HG03378 (cell line): Measurements from ENCODE around the gene LCE1A.

ENCODE experiments used
- ATAC-seq: cut with Tn5 transposase; IDR thresholded peaks from one replicate; pipeline ENCODE4 v1.9.1; 2021; ENCODE audit warnings: mild to moderate bottlenecking, moderate library complexity; ENCODE audit not compliant: unreplicated experiment

The LCE1A gene

GRCh38 chr1:152827173-152827572, at the start of gene LCE1A:
Gene LCE1A, plus strand, starts transcription at chr1:152827473. Its CDS starts 0 bp downstream, at chr1:152827473.
- no peak for ATAC-seq

GRCh38 chr1:152777510-152778137, 49.6 kb upstream of the LCE1A start:
- ATAC-seq: no peak

DNA sequence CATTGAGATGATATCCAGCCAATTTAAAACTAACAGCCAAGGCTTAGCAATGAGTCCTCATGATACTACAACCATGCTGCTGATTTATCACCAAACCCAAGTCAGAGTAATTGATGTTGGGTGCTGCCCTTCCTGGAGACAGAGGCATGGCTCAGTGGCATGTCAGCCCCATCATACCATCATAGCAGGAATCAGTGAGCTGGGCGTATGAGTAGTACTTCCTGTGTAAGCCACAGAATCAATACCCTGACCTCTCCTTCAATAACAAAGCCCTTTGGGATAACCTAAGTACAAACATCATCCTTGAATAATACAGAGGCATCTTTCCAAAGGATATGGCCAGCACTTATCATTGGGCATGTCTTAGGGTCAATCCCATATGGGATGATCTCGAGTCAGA, 44.2 kb upstream of the LCE1A start:
- ATAC-seq: no peak

GRCh38 chr1:152786077-152786476, 41.2 kb upstream of the LCE1A start, which contains the start of gene LCE1E:
Gene LCE1E, plus strand, starts transcription at chr1:152786257. Its CDS starts 1,043 bp downstream, at chr1:152787300.
- ATAC-seq: no peak

DNA sequence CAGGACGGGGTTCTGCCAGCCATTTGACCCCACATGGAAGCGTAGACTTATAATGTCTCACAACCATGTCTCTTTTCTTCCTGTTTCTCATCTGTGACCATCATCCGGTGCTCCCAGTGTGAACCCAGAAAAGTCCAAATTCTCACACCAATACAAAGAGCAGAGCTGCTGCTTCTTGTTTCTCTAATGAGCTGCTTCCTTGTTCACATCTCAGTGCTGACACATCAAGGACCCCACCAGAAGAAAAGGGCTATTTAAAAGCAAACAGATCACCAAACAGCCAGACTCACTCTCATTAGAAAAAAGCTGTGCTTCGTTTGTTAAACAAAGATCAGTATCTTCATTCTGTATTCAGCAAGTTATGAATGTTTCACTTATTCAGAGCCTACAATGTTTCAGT, 31.6 kb upstream of the LCE1A start:
- ATAC-seq: no peak

DNA sequence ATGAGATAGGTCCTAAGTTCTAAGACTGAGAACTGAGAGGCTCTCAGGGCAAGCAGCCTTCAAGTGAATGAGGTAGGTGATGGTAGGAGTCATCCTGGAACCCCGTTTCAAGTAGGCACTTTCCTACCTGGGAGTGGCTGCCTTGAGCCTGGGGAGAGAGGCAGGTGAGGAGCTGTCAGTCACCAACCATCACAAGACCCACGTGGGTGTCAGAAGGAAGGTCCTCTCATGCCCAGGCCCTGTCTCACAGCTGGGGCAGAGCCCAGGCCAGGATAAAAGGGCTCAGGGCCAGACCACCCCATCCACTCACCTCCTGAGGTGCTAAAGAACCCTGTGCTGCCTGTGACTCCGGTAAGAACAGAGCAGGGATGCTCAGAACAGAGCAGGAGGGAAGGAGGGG, 30.9 kb upstream of the LCE1A start, which contains the start of gene LCE1D:
Gene LCE1D, plus strand, starts transcription at position 301 of the 400 bp plus-strand sequence. CDS start 1,074 bp downstream, outside the sequence.
- ATAC-seq: no peak

- no peak for ATAC-seq
Measured at GRCh38 chr1:152801333-152801732, 25.9 kb upstream of the LCE1A start.

- no peak for ATAC-seq
Measured at GRCh38 chr1:152806576-152806975, 20.7 kb upstream of the LCE1A start, which contains the start of gene LCE1C. Gene LCE1C, minus strand, starts transcription at chr1:152806651. Its CDS starts 1,173 bp downstream, at chr1:152805478.

DNA sequence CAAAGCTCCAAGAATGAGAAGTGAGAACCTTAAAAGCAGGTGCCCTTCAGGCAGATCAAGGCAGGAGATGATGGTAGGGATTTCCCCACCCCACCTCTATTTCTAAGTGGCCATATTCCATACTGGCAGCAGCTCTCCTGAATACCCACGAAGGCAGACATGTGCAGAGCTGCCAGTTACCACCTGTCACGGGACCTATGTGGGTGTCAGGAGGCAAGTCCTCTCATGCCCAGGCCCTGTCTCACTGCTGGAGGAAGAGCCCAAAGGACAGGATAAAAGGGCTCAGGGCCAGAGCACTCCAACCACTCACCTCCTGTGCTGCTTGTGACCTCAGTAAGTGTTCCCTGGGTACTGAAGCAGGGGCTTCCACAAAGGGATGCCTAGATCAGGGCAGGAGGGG, 16.2 kb upstream of the LCE1A start:
- ATAC-seq: no peak

- ATAC-seq: no peak
Measured at GRCh38 chr1:152811671-152812070, 15.6 kb upstream of the LCE1A start, which contains the start of gene LCE1B. Gene LCE1B, plus strand, starts transcription at chr1:152811971. Its CDS starts 476 bp downstream, at chr1:152812447.

DNA sequence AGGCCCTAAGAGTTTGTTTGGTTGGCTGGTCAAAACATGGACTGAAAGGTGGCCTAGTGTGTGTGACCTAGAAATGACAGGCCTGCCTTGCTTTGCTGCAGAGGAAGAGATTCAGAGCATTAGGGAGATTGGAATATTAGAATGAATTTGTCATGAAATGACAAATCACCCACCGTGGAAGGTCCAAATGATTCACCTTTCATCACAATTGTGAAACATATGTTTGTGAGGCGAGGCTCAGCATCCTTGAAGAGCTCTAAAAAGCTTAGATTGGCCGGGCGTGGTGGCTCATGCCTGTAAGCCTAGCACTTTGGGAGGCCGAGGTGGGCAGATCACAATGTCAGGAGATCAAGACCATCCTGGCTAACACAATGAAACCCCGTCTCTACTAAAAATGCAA, 10.0 kb upstream of the LCE1A start:
- no peak for ATAC-seq

- ATAC-seq: no peak
Measured at GRCh38 chr1:152823294-152823693, 4.0 kb upstream of the LCE1A start.

DNA sequence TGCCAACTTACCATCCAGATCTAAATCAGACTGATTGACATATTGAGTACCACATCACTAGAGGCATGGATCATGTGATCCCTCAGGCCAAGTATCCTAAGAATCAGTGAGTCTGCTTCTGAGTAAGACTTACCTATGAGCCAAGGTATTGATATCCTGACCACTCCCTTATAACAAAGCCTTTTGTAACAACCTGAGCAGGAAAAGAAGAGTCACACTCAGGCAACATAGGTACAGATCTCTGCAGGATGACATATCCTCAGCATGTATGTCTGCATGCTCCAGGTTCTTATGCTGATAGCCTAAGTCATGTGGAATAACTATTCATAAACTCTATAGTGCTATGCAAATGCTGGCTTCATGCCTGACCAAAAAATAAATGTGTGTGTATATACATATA, 2.3 kb upstream of the LCE1A start:
- no peak for ATAC-seq

GRCh38 chr1:152836870-152837269, 9.6 kb downstream of the LCE1A start:
- ATAC-seq: no peak

DNA sequence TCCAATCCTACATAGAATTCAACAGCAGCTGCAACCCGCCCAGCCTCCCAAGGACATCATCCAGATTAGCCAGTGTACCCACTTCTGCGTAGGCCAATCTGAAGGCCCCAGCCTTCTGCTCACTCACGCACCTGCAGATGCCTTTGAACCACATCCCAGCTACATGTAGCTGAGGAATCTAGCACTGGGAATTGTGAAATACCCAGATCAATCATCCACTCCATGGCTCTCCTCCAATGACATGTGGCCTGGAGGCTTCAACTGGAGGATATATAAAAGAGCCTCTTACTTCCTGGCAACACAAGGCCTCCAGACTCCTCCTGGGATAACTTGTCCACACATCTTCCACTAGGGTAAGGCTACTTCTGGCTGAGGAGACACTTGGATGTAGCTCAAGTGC, 15.3 kb downstream of the LCE1A start, which contains the start of gene LCE6A:
Gene LCE6A, plus strand, starts transcription at position 301 of the 400 bp plus-strand sequence. CDS start 665 bp downstream, outside the sequence.
- ATAC-seq: no peak

DNA sequence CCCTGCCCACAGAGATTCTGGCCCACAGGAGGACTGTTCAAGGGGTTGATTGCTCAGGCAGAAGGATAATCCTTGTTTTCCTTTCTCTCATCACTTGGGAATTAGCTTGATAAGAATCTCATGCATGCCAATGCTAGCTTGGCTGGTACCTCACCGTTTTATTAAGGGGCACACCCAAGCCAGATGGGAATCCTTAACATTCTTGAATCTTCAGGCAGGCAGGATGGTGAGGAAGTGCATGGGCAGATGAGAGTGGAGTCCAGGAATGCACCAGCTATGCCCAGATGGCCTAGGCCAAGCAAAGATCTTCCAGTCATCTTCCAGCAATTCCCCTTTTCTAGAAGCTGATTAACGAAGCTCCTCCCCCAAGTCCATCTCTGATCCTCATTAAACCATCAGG, 28.4 kb downstream of the LCE1A start:
- no peak for ATAC-seq

DNA sequence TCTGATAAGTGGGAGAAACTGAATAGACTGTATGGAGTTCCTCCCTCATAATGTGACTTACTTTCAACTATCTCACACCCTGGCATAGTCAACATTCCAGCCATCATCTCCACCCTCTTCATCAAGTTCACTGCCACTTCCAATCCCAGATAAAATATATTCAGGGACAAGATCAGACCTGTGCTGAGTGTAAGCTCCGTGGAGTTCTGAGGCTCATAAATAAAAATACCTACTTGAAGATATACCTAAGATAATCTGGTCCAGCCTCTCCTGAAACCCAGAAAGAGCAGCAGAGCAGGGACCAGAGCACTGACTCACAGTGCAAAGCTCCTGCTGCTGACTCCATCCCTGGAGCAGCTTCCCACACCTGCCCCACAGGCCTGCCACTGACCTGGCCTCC, 30.8 kb downstream of the LCE1A start:
- no peak for ATAC-seq

DNA sequence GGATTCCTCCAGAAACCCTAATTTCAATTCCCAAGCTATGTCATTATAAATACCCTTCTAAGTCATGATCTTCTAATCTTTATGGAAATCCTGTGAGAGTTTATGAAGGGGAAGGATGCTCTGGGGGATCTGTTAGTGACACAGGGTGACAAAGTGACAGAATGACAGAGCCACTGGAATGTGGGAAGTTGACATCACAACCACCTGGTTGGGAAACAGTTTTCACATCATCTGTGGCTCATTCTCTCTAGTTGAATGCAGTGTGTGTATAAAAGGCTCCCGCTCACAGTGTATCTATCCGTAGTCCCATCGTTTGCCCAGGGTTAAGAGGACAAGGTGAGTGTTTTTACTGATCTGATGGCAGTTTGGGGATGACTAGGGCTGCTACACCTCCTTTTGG, 32.4 kb downstream of the LCE1A start, which contains the start of gene LCE7A:
Gene LCE7A, plus strand, starts transcription at position 301 of the 400 bp plus-strand sequence. CDS start 702 bp downstream, outside the sequence.
- ATAC-seq: no peak

DNA sequence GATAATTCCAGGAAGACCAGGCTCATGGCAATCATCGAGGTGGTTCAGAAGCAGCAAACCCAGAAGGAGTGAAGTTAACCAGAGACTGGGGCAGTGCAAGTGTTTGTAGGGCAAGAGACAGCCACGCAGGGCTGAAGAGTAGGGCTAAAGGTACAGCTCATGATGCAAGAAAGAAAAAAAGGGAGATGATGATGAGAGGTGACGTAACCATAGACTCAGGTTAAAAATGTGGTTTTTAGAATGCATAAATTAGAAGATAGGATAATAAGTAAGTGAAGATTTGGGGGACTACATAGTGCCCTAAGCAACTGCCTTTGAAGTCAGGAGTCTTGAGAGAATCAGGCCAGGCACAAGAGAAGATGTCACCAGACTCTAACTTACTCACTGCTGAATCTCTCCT, 32.9 kb downstream of the LCE1A start:
- ATAC-seq: no peak

GRCh38 chr1:152861374-152861773, 34.1 kb downstream of the LCE1A start:
- ATAC-seq: no peak

- no peak for ATAC-seq
Measured at GRCh38 chr1:152864443-152864842, 37.2 kb downstream of the LCE1A start.

DNA sequence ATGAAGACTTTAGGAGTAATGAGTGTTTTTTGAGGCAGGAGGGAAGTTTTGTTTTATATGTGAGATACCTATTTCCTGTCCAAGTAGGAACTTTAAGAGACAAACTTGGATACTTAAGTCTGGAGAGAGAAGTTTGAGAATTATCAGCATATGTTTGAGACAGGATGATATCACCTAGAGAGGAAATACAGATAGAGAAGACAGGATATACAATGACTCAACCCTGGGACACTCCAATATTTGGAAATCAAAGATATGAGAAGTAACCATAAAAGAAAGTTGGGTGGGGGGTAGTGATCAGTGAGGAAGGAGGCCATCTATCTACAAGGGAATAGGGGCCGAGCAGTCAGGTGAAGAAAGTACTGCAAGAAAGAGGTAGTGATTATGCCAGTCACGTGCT, 39.0 kb downstream of the LCE1A start:
- ATAC-seq: no peak
